ENCODE measurements around the gene RIOX2.

RIOX2 gene

GRCh38 chr3:97990624-97991292, 18.5 kb upstream of the RIOX2 start:
- no peak for DNase-seq (ENCODE audit: low read depth)

DNA sequence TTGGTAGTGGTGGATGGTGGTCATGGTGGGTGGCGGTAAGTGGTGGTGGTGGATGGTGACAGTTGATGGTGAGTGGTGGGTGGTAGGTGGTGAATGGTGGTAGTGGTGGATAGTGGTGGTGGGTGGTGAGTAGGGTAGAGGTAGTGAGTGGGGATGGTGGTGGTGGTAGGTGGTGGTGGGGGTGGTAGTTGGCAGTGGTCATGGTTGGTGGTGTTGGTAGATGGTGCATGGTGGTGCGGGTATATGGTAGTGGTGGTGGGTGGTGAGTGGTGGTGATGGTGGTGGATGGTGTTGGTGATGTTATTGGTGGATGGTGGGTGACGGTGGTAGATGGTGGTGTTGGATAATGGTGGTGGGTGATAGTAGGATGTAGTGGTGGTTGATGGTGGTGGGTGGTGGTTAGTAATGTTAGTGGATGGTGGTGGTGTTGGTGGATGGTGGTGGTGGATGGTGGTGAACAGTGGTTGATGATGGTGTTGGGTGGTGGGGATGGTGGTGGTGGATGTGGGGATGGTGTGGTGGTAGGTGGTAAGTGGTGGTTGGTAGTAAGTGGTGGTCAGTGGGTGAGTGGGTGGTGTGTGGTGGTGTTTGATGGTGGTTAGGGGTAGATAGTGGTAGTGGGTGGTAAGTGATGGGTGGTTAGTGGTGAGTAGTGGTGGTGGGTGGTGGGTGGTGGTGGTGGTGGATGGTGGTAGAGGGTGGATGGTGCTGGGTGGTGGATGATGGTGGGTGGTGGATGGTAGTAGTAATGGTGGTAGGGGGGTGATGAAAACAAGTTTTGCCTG, 16.7 kb upstream of the RIOX2 start:
- DNase-seq (ENCODE audit: low read depth): no peak

GRCh38 chr3:97987306-97987705, 15.1 kb upstream of the RIOX2 start:
- DNase-seq (ENCODE audit: low read depth): no peak

GRCh38 chr3:97983933-97984491, 11.8 kb upstream of the RIOX2 start:
- DNase-seq (ENCODE audit: low read depth): no peak

- DNase-seq (ENCODE audit: low read depth): no peak
Observed at GRCh38 chr3:97981886-97982285, 9.7 kb upstream of the RIOX2 start.

DNA sequence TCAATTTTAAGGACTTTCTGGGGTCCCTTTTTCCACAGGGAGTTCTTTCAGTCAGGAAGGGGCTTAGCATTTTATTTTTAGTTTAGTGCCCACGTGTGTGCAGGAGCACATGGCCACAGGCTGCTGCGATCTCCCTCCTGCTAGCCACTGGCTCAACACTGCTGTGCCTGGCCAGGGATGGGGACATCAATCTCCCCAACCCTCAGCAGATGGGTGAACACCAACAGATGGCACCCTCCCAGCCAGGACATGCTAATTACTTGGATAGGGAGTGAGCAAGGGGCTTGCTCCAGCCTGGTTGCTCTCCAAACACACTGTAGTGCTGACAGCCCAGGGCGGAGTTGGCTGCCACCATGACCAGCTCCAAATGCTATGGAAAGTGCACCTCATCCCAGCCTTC, 7.4 kb upstream of the RIOX2 start:
- no peak for DNase-seq (ENCODE audit: low read depth)

DNA sequence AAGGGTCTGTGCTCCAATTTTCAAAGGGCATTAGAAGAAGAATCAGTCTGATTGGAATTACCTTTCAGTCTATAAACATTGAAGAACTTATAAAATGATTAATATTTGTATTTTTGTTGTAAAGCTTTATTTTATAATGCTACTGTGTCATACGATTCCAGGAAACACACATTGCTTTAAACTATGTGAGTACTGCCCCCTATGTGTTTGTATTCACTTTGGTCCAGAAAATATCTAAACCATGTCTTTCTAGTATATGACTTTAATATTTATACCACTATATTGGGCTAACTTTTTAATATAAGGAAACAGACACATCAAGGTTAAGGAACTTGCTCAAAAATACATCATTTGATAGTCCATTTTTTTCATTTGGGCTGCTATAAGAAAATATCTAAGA, 3.2 kb upstream of the RIOX2 start:
- no peak for DNase-seq (ENCODE audit: low read depth)

GRCh38 chr3:97974996-97975395, 2.8 kb upstream of the RIOX2 start:
- DNase-seq (ENCODE audit: low read depth): no peak

- DNase-seq (ENCODE audit: low read depth): no peak
Observed at GRCh38 chr3:97972976-97973375, 745 bp upstream of the RIOX2 start.

DNA sequence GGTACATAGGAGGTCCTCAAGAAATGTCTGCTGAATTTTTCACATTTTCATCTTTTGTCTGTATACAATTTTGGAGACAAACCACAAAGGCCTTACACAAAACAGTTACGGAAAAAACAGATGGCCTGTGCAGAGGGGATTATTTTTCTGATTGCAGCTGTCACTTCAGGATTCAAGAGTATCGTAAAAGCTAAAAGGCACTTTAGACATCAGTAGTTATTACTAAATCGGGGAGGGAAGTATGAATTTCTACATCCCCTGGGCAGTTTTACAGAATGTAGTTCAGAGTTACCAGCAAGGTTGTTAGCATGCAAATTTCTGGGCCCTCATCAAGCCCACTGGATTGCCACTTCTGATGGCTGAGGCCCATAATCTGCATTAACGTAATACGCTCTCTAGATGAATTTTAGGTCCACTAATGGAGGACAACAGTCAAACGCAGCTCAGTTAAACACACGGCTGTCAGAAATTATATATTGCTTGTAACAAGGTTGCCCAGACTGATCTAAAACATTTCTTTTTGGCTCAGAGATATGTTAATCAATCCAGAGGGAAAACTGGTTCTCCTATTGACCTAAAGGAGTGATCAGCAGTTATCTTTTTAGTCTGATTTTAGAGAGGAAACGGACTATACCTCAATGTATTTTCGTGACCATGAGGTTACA, 1.1 kb downstream of the RIOX2 start:
- no peak for DNase-seq (ENCODE audit: low read depth)

GRCh38 chr3:97970156-97970555, 2.1 kb downstream of the RIOX2 start:
- DNase-seq (ENCODE audit: low read depth): peak; percentile 11

DNA sequence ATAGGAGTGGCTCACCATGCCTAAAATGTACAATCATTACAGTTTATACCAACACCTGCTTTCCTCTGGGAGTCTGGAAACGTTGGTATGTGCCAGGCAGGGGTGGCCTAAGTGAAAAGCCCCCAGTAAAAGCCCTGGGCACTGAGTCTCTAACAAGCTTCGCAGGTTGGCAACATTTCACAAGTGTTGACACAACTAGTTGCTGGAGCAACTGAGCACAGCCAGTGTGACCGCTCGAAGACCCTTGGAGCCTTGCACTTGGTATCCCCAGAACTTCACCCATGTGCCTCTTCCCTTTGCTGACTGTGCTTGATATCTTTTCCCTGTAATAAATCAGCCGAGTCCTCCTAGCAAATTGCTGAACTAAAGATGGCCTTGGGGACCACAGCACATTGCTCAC, 2.7 kb downstream of the RIOX2 start:
- no peak for DNase-seq (ENCODE audit: low read depth)

DNA sequence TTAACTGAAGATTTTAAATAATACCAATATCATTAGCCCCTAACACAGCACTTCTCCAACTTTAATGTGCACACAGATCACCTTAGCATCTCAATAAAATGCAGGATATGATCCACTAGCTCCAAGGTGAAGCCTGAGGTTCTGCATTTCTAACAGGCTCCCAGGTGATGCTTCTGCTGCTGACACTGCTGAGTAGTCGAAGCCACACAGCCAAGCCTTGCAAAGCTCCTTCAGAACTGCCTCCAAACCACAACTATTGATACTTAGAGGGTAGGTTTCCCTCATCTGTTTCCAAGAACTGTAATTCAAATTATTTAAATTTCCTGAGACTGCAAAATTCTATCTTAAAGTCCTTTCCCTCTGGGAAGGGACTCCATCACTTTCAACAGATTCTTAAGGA, 3.9 kb downstream of the RIOX2 start:
- no peak for DNase-seq (ENCODE audit: low read depth)

DNA sequence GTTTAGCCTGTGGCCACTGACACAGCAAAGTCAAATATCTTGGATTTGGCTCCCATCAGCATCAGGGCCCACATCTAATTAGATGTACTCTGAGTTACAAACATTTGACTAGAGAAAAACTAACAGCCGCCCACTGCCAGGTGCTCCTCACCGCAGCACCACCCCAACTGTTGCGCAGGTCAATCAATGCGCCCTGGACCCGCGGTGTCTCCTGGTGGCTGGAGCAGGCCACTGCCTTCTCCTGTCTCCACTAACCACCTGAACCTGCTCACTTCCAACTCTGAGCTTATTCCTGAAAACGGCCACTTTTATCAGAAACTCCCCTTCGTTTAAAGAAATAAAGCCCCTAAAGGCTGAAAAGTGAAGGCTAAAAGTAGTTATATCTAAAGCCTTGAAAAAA, 4.3 kb downstream of the RIOX2 start:
- DNase-seq (ENCODE audit: low read depth): no peak

GRCh38 chr3:97960993-97961766, 11.1 kb downstream of the RIOX2 start:
- DNase-seq (ENCODE audit: low read depth): no peak

DNA sequence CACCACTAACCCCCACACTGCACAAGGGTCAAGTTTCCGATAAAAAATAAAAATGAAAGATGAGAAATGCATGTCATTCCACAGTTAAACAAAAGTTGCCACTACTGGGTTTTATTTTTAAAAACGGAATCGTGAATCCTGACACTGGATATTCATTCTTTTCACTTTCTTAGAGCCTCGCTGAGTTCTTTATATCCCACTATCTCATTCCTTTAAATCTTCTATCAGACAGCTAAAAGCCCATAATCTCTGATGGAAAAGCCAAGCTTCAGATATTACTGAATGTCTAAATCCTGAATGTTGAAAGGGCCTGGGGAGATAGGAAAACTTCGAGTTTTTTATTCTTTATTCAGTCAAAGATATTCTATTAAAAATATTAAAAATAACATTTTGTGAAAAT, 11.7 kb downstream of the RIOX2 start:
- no peak for DNase-seq (ENCODE audit: low read depth)

DNA sequence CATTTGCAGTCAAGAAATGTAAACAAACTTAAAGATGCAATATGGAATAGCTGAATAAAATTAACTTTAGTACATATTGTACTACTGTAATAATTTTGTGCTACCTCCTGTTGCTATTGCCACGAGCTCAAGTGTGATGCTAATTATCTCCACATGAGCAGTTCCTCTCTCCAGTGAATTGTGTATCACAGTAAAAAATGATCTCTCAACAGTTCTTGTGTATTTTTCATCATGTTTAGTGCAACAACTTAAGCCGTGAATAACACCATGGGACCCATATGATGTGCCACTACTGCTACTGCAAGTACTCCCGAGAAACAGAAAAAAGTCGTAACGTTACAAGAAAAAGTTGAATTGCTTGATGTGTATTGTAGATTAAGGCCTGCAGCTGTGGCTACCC, 12.4 kb downstream of the RIOX2 start:
- no peak for DNase-seq (ENCODE audit: low read depth)

GRCh38 chr3:97958796-97959195, 13.4 kb downstream of the RIOX2 start:
- no peak for DNase-seq (ENCODE audit: low read depth)

DNA sequence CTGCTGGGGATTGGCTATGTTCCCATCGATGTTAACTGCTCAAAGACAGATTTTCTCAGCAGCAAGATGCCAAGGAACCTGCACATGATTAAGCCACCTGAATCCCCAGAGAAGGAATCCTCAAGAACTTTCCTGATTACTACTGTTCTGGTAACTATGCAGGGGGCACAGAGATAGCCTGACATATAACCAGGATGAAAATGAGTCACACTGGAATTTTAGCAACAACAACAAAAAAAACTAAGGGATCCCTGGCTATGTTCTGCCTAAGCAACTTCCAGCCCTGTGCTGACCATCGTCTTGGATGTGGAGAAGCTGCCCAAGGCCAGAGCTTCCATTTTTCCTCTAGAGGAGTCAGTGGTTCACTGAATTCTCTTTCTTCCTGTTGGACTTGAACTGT, 13.8 kb downstream of the RIOX2 start:
- peak; percentile 60 for DNase-seq (ENCODE audit: low read depth)

- no peak for DNase-seq (ENCODE audit: low read depth)
Observed at GRCh38 chr3:97957617-97958311, 14.5 kb downstream of the RIOX2 start.

DNA sequence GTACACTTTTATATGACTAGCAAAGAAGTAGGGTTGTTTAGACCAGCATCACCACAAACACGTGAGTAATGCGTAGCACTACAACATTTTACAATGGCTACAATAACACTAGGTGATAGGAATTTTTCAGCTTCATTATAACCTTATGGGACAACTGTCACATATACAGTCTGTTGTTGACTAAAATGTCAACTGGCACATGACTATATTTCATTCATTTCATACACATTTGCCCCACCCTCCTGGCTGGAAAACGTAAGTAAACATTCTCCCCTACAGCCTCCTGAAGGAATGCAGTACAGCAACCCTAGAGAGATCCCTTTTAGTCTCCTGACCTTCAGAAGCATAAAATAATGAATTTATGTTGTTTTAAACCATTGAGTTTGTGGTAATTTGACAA, 16.2 kb downstream of the RIOX2 start:
- DNase-seq (ENCODE audit: low read depth): no peak
